B cell (primary cell): ENCODE data around the gene JMJD1C. TPM values are rescaled to one million over a fixed set of nuclear protein-coding genes. Genes with fewer than 3 reads are reported as not detected.
"Not testable (repeated sequence)": the region's sequence is repeated elsewhere in the genome, so short reads cannot be mapped to it uniquely, and the experiment has no call there.

Source experiments
- ATAC-seq: fragments of 200-7000 bp; cut with Tn5 transposase; one replicate; pipeline ENCODE4 v1.10.0; 2021; ENCODE audit warnings: low read depth, mild to moderate bottlenecking, moderate number of reproducible peaks, moderate library complexity
- CTCF ChIA-PET: fragments of 350-600 bp; sonication (Branson Sonifier 250); formaldehyde crosslinking; loops from one replicate; lab custom pipeline; 2021; ENCODE audit warnings: antibody characterized with exemption, inconsistent platforms; lab: Charles Lee
- POLR2A ChIA-PET: fragments of 350-600 bp; sonication (Branson Sonifier 250); formaldehyde crosslinking; loops from one replicate; lab custom pipeline; 2021; ENCODE audit warnings: antibody characterized with exemption; lab: Charles Lee
- DNase-seq: peaks from one replicate; pipeline ENCODE4 v3.0.0; 2013
- H2AFZ ChIP-seq: 2 replicates; pipeline ENCODE4 v1.6.1; 2012; ENCODE audit warnings: mild to moderate bottlenecking, low read depth, low read length; ENCODE audit not compliant: insufficient read depth, poor library complexity, severe bottlenecking
- H3K27ac ChIP-seq, 2 donors: 1 replicate in 1 of 2; 2 replicates in 1 of 2; pipeline ENCODE4 v1.5.1; 2012 to 2013; ENCODE audit warnings: low read length in 2 of 2, mild to moderate bottlenecking in 2 of 2, moderate library complexity in 1 of 2
- H3K27me3 ChIP-seq, 4 experiments: fragments of 200-600 bp in 1 of 4; sonication (generic) in 1 of 4; replicated peaks in 1 of 4; 1 replicate in 2 of 4; 2 replicates in 2 of 4; pipeline versions ENCODE4 v1.6.1 to v1.7.0; 2013 to 2016; ENCODE audit warnings: low read length in 3 of 4, mild to moderate bottlenecking in 2 of 4, mixed read lengths in 1 of 4, moderate library complexity in 1 of 4; ENCODE audit not compliant: insufficient read depth in 4 of 4, control insufficient read depth in 3 of 4; ENCODE audit errors: control extremely low read depth in 1 of 4
- H3K36me3 ChIP-seq, 2 experiments: replicated peaks in 1 of 2; 1 replicate in 1 of 2; 2 replicates in 1 of 2; pipeline versions ENCODE4 v1.6.1 to v1.7.1; 2013; ENCODE audit warnings: low read length in 1 of 2; ENCODE audit not compliant: insufficient read depth in 2 of 2, control insufficient read depth in 1 of 2; ENCODE audit errors: control extremely low read depth in 1 of 2, extremely low read depth in 1 of 2
- H3K4me1 ChIP-seq, 2 donors: fragments of 200-600 bp in 1 of 2; sonication (generic) in 1 of 2; 1 replicate in 1 of 2; 2 replicates in 1 of 2; pipeline versions ENCODE4 v1.5.1 to v1.6.1; 2013 to 2017; ENCODE audit warnings: low read length in 2 of 2; ENCODE audit not compliant: control insufficient read depth in 2 of 2, insufficient read depth in 2 of 2
- H3K4me2 ChIP-seq: replicated peaks from 2 replicates; pipeline ENCODE3; 2012; ENCODE audit warnings: mild to moderate bottlenecking, low read depth, low read length; ENCODE audit not compliant: poor library complexity, severe bottlenecking
- H3K4me3 ChIP-seq, 5 experiments: fragments of 200-600 bp in 1 of 5; sonication (generic) in 1 of 5; 1 replicate in 3 of 5; 2 replicates in 2 of 5; pipeline versions ENCODE4 v1.5.1 to v1.7.0; 2011 to 2016; ENCODE audit warnings: low read length in 4 of 5, mild to moderate bottlenecking in 4 of 5, low read depth in 2 of 5, control low read depth in 1 of 5, moderate library complexity in 1 of 5; ENCODE audit not compliant: insufficient read depth in 1 of 5; ENCODE audit errors: control extremely low read depth in 1 of 5, extremely low read depth in 1 of 5
- H3K79me2 ChIP-seq: fragments of 200-600 bp; sonication (generic); one replicate; pipeline ENCODE4 v1.6.0; 2016; ENCODE audit warnings: low read length; ENCODE audit not compliant: control insufficient read depth, insufficient read depth
- H3K9ac ChIP-seq: fragments of 200-600 bp; sonication (generic); 2 replicates; pipeline ENCODE4 v1.6.1; 2017; ENCODE audit warnings: mild to moderate bottlenecking, low read length, moderate library complexity
- H3K9me3 ChIP-seq, 3 donors: one replicate each; pipeline versions ENCODE4 v1.6.1 to v1.7.1; 2013; ENCODE audit warnings: low read length in 2 of 3; ENCODE audit not compliant: control insufficient read depth in 2 of 3, insufficient read depth in 1 of 3; ENCODE audit errors: control extremely low read depth in 1 of 3
- H4K20me1 ChIP-seq: 2 replicates; pipeline ENCODE4 v1.6.0; 2012; ENCODE audit warnings: mild to moderate bottlenecking, low read length; ENCODE audit not compliant: insufficient read depth, control insufficient read depth, poor library complexity, severe bottlenecking
- H3K27ac Mint-ChIP-seq: one replicate; pipeline ENCODE4 v1.8.0; 2021; ENCODE audit warnings: mixed read lengths
- H3K27me3 Mint-ChIP-seq: one replicate; pipeline ENCODE4 v1.8.0; 2021; ENCODE audit warnings: mixed read lengths
- H3K4me1 Mint-ChIP-seq: one replicate; pipeline ENCODE4 v1.8.0; 2021; ENCODE audit warnings: mixed read lengths
- H3K4me3 Mint-ChIP-seq: one replicate; pipeline ENCODE4 v1.8.0; 2021; ENCODE audit warnings: mixed read lengths
- H3K9me3 Mint-ChIP-seq: one replicate; pipeline ENCODE4 v1.8.0; 2022; ENCODE audit warnings: mixed read lengths; ENCODE audit not compliant: insufficient read depth
- CTCF ChIP-seq: fragments of 200-600 bp; IDR thresholded peaks from one replicate; pipeline ENCODE4 v1.8.0; 2022; ENCODE audit warnings: antibody characterized with exemption, mild to moderate bottlenecking
- EZH2 ChIP-seq: IDR thresholded peaks from 2 replicates; pipeline ENCODE4 v1.6.1; 2012; ENCODE audit warnings: borderline replicate concordance, low read depth, mild to moderate bottlenecking, moderate library complexity, low read length; ENCODE audit not compliant: insufficient read depth, poor library complexity, severe bottlenecking
- WGBS: methylation state at CpG from one replicate; pipeline ENCODE4 v1.1.5; 2013; ENCODE audit warnings: missing lambda C conversion rate; ENCODE audit not compliant: insufficient coverage; 5-methylcytosine and 5-hydroxymethylcytosine counted together
- intact Hi-C: fragments of 100-400 bp; cut with micrococcal nuclease; formaldehyde crosslinking; loops from one replicate; pipeline ENCODE4 v1.10.0; 2022
- polyA plus RNA-seq: library from polyadenylated mRNA; depleted of rRNA; stranded (reverse); fragments of >200 nt; gene quantifications from 2 replicates; pipeline ENCODE4 v1.2.3, GENCODE V29; 2012
- total RNA-seq, 2 donors: library from RNA; stranded (reverse); fragments of 120-200 nt in 1 of 2; gene quantifications; 1 replicate in 1 of 2; 2 replicates in 1 of 2; pipeline versions ENCODE4 v1.2.3 to v1.2.4, GENCODE V29; 2013 to 2022

JMJD1C gene
- total and polyA plus RNA-seq, 2 donors (not counting 1 experiment from before 2014, with no cell fraction given): 81.8 to 235 TPM

- ChIA-PET CTCF (no interaction called here), POLR2A (no interaction called here)
- Mint-ChIP-seq H3K4me1 (peaks cover 22% of the 10 kb centered on the region), H3K9me3 (no peaks in the 10 kb centered on the region), H3K27ac (no peak overlapping the region), H3K4me3 (no peak overlapping the region), H3K27me3 (no peaks in the 10 kb centered on the region)
- H2AFZ ChIP-seq: no peak overlapping the region
- H3K79me2 ChIP-seq: peaks cover 61% of the 10 kb centered on the region
- H3K27me3 ChIP-seq: no peaks in the 10 kb centered on the region
- no peak for DNase-seq
- peaks cover 0 to 4% (median 0%) of the 10 kb centered on the region in 3 donors for H3K9me3 ChIP-seq
- H3K4me3 ChIP-seq: no peak overlapping the region
- H3K4me2 ChIP-seq: no peak overlapping the region
- H3K36me3 ChIP-seq: no peaks in the 10 kb centered on the region
- intact Hi-C loops: no loop called here
- TF ChIP-seq CTCF: no peak
- no peak for TF ChIP-seq EZH2
- H3K27ac ChIP-seq: no peak overlapping the region
- ATAC-seq: no peak
- H3K4me1 ChIP-seq: no peaks in the 10 kb centered on the region
- H4K20me1 ChIP-seq: peaks cover 6% of the 10 kb centered on the region
- 100% methylated on average over 1 of the region's 4 CpGs for WGBS
- H3K9ac ChIP-seq: no peak overlapping the region
Observed at GRCh38 chr10:63493004-63493403, 27.2 kb upstream of the JMJD1C start.

DNA sequence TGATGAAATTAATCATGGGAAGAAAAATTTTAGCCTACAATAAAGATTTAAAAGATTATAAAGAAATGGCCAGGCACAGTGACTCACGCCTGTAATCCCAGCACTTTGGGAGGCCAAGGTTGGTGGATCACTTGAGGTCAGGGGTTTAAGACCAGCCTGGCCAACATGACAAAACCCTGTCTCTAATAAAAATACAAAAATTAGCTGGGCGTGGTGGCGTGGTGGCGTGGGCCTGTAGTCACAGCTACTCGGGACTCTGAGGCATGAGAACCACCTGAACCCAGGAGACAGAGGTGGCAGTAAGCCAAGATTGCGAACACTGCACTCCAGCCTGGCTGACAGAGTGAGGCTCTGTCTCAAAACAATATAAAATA is 26.5 kb upstream of the JMJD1C start:
- H3K27ac ChIP-seq, intact Hi-C loops, H3K4me2 ChIP-seq, H4K20me1 ChIP-seq, POLR2A ChIA-PET, H3K9me3 ChIP-seq, H3K9me3 Mint-ChIP-seq, H3K4me1 ChIP-seq, H3K27ac Mint-ChIP-seq, H3K36me3 ChIP-seq, H3K27me3 ChIP-seq, H2AFZ ChIP-seq, ATAC-seq, H3K9ac ChIP-seq, H3K4me3 Mint-ChIP-seq, H3K4me3 ChIP-seq, H3K27me3 Mint-ChIP-seq, DNase-seq: not testable (repeated sequence)
- H3K79me2 ChIP-seq: peaks cover 65% of the 10 kb centered on the region
- CTCF ChIA-PET: interaction anchor here (0.7 kb wide), 1 partner anchor 81 kb away, joined by 3 read pairs; no protein-coding TSS in a partner anchor
- 73% methylated on average over 3 of the region's 6 CpGs for WGBS
- H3K4me1 Mint-ChIP-seq: peaks cover 15% of the 10 kb centered on the region
